ENCODE measurements around the gene TNRC18. TPM values are rescaled to one million over a fixed set of nuclear protein-coding genes. Genes with fewer than 3 reads are reported as not detected.

The TNRC18 gene
- total RNA-seq, 2 donors from 2014 or later: 32.0 to 53.6 TPM

DNA sequence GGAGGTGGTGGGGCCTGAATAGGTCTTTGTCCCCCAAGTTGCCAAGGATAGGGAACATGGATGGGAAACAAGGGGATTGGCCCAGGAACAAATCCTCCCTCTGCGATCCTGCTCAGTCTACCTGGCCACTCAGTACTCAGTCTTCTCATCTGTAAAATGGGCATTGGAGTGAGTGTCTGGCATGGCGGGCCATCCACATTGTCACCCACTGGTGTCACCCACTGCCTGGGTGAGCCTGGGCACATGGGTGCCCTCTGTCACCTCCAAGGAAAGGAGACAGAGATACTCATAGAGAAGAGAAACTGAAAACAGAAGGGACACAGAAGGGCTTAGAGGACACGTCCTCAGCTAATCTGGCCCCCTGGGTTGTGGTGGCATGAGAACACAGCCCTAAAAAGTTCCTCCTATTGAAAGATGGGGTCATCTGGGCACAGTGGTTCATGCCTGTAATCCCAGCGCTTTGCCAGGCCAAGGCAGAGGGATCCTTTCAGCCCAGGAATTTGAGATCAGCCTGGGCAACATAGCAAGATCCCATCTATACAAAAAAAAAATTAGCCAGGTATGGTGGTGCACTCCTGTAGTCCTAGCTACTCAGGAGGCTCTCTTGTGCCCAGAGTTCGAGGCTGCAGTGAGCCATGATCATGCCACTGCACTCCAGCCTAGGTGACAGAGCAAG, 12.5 kb upstream of the TNRC18 start:
- TF ChIP-seq, protein P1, sequence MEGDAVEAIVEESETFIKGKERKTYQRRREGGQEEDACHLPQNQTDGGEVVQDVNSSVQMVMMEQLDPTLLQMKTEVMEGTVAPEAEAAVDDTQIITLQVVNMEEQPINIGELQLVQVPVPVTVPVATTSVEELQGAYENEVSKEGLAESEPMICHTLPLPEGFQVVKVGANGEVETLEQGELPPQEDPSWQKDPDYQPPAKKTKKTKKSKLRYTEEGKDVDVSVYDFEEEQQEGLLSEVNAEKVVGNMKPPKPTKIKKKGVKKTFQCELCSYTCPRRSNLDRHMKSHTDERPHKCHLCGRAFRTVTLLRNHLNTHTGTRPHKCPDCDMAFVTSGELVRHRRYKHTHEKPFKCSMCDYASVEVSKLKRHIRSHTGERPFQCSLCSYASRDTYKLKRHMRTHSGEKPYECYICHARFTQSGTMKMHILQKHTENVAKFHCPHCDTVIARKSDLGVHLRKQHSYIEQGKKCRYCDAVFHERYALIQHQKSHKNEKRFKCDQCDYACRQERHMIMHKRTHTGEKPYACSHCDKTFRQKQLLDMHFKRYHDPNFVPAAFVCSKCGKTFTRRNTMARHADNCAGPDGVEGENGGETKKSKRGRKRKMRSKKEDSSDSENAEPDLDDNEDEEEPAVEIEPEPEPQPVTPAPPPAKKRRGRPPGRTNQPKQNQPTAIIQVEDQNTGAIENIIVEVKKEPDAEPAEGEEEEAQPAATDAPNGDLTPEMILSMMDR (IDR thresholded peaks at IDR 0.05): no peak
- no peaks in the 10 kb centered on the region for H3K36me3 ChIP-seq
- no peak overlapping the region for H3K27ac ChIP-seq
- no peak for DNase-seq (ENCODE audit: low spot score)
- H3K9me3 ChIP-seq: peaks cover 0 to 7% of the 10 kb centered on the region in 2 donors
- H3K4me3 ChIP-seq: no peak overlapping the region
- no peaks in the 10 kb centered on the region for H3K27me3 ChIP-seq
- H3K4me1 ChIP-seq: peaks cover 0 to 14% of the 10 kb centered on the region in 2 donors

DNA sequence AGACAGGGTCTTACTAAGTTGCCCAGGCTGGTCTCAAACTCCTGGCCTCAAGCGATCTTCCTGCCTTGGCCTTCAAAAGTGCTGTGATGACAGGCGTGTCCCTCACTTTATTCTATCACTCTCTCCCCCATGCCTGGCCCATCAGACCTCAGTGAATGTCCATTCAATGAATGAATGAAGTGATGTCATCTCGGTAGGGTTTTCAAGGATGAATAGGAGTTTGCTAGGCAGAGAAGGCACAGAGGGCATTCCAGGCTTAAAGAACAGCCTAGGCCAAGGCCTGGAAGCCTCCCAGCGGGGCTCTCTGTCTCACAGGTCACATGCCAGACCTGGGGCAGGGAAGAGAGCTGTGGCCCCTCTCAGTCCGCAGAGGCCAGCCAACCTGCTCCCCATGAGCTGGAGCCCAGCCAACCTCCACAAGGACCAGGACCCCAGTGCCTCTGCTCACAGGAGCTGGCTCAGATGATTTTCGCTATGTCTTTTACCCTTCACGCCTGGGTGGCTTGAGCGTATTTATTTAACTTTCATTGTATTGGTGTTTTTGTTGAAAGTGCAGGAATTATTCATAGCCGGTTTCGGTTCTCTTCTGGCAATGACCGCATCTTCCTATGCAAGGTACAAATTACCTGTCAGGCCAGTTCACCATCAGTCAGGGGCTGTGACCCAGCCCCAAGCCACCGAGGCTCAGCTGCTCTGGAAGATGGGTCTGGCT, 11.8 kb upstream of the TNRC18 start:
- H3K27me3 ChIP-seq: no peaks in the 10 kb centered on the region
- H3K4me1 ChIP-seq: peaks cover 0 to 15% of the 10 kb centered on the region in 2 donors
- DNase-seq (ENCODE audit: low spot score): no peak
- H3K36me3 ChIP-seq: no peaks in the 10 kb centered on the region
- H3K4me3 ChIP-seq: no peak overlapping the region
- TF ChIP-seq, protein P1 (IDR thresholded peaks at IDR 0.05): no peak
- peaks cover 0 to 7% of the 10 kb centered on the region in 2 donors for H3K9me3 ChIP-seq
- H3K27ac ChIP-seq: no peak overlapping the region

DNA sequence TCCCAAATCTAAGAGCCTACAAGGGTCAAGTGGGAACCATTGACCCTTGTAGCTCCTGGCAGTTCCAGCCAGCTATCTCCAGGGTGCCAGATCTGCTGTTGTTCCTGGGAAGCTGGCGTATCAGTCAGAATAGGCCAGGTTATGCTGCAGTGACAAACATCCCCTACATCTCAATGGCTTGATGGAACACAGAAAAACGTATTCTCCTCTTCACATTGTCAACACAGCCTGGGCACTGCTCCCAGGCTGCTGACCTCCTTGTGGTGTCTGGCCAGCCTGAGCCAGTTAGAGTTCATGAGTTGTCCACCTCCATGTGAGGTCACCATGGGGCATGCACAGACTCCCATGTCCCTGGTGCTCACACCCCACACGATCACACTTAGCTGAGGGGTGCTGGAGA, 9.5 kb upstream of the TNRC18 start:
- TF ChIP-seq, protein P1 (IDR thresholded peaks at IDR 0.05): no peak
- DNase-seq (ENCODE audit: low spot score): no peak

DNA sequence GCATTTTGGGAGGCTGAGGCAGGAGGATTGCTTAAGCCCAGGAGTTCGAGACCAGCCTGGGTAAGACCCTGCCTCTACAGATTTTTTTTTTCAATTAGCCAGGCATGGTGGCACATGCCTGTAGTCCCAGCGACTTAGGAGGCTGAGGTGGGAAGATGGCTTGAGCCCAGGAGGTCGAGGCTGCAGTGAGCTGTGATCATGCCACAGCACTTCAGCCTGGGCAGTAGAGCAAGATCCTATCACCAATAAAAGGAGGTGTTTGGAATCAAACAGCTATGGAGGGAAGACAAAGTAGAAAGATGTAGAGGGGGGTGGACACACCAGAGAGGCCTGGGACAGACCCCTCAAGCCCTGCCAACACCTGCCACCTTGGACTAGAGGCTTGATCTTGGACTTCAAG, 9.1 kb upstream of the TNRC18 start:
- H3K9me3 ChIP-seq: peaks cover 0 to 5% of the 10 kb centered on the region in 2 donors
- no peaks in the 10 kb centered on the region for H3K36me3 ChIP-seq
- no peaks in the 10 kb centered on the region for H3K27me3 ChIP-seq
- DNase-seq (ENCODE audit: low spot score): no peak
- H3K4me1 ChIP-seq: peaks cover 0 to 28% of the 10 kb centered on the region in 2 donors
- H3K4me3 ChIP-seq: no peak overlapping the region
- TF ChIP-seq, protein P1 (IDR thresholded peaks at IDR 0.05): no peak
- no peak overlapping the region for H3K27ac ChIP-seq

More for the DNA sequence above, 9.5 kb upstream of the TNRC18 start:
- H3K4me3 ChIP-seq: no peak overlapping the region
- peaks cover 0 to 25% of the 10 kb centered on the region in 2 donors for H3K4me1 ChIP-seq
- peaks cover 0 to 7% of the 10 kb centered on the region in 2 donors for H3K9me3 ChIP-seq
- no peaks in the 10 kb centered on the region for H3K36me3 ChIP-seq
- H3K27ac ChIP-seq: no peak overlapping the region
- H3K27me3 ChIP-seq: no peaks in the 10 kb centered on the region

DNA sequence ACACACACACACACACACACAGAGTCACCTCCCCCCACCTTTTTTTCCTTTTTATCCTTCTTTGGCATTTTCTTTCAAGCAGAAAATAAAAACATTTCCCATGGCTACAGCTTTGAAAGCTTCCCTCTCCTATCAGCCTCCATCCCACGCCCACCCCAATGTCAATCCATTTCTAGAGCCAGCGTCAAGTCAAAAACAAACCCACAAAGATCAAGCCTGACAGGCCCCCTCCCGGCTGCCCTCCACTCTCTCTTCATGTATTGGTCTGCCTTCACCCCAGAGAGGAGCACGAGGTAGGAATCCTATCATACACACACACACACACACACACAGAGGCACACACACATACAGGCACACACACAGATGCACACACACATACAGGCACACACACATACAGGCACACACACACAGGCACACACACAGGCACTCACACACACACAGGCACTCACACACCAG, 8.0 kb upstream of the TNRC18 start:
- Histone ChIP-seq H3K36me3 (no peaks in the 10 kb centered on the region), H3K27ac (no peak overlapping the region), H3K9me3 (no peaks in the 10 kb centered on the region), H3K4me1 (peaks cover 0 to 28% of the 10 kb centered on the region in 2 donors), H3K4me3 (no peak overlapping the region), H3K27me3 (no peaks in the 10 kb centered on the region)
- no peak for DNase-seq (ENCODE audit: low spot score)
- TF ChIP-seq, protein P1 (IDR thresholded peaks at IDR 0.05): no peak
